H9 (cell line): ENCODE data around the gene DIS3L2. TPM values are rescaled to one million over a fixed set of nuclear protein-coding genes. Genes with fewer than 3 reads are reported as not detected.

Experiments used
- DNase-seq: peaks from one replicate; pipeline ENCODE4 v3.0.0-alpha.2; 2017
- H2AFZ ChIP-seq: one replicate; pipeline ENCODE4 v1.6.1; 2013; ENCODE audit warnings: mild to moderate bottlenecking, low read length, control low read depth, moderate library complexity
- H2AK5ac ChIP-seq: 2 replicates; pipeline ENCODE4 v1.6.1; 2013; ENCODE audit warnings: low read length, control low read depth, mixed read lengths; ENCODE audit not compliant: insufficient read length
- H2BK120ac ChIP-seq: one replicate; pipeline ENCODE4 v1.6.1; 2013; ENCODE audit warnings: low read depth, mild to moderate bottlenecking, low read length, control low read depth, inconsistent platforms; ENCODE audit not compliant: poor library complexity, severe bottlenecking
- H2BK12ac ChIP-seq: 2 replicates; pipeline ENCODE4 v1.6.1; 2013; ENCODE audit warnings: low read length, control low read depth, mixed read lengths, low read depth; ENCODE audit not compliant: insufficient read length
- H2BK15ac ChIP-seq: 2 replicates; pipeline ENCODE4 v1.6.1; 2013; ENCODE audit warnings: low read depth, low read length, control low read depth
- H2BK20ac ChIP-seq: one replicate; pipeline ENCODE4 v1.6.1; 2013; ENCODE audit warnings: low read depth, mild to moderate bottlenecking, low read length, control low read depth, inconsistent platforms; ENCODE audit not compliant: poor library complexity, severe bottlenecking
- H2BK5ac ChIP-seq: 2 replicates; pipeline ENCODE4 v1.6.1; 2013; ENCODE audit warnings: low read length, control low read depth, mixed read lengths; ENCODE audit not compliant: insufficient read length
- H3K14ac ChIP-seq: 2 replicates; pipeline ENCODE4 v1.6.1; 2013; ENCODE audit warnings: low read length, control low read depth; ENCODE audit not compliant: insufficient read depth
- H3K18ac ChIP-seq: 2 replicates; pipeline ENCODE4 v1.6.1; 2013; ENCODE audit warnings: low read depth, mild to moderate bottlenecking, mixed read lengths, low read length, control low read depth; ENCODE audit not compliant: insufficient read length
- H3K23ac ChIP-seq: 2 replicates; pipeline ENCODE4 v1.6.1; 2013; ENCODE audit warnings: low read length, control low read depth, mixed read lengths, low read depth; ENCODE audit not compliant: insufficient read length
- H3K23me2 ChIP-seq: 2 replicates; pipeline ENCODE4 v1.6.1; 2013; ENCODE audit warnings: low read depth, mild to moderate bottlenecking, mixed read lengths, low read length, control low read depth; ENCODE audit not compliant: insufficient read length, poor library complexity, severe bottlenecking
- H3K27ac ChIP-seq: 2 replicates; pipeline ENCODE4 v1.5.1; 2013; ENCODE audit warnings: low read length, control low read depth, mixed read lengths, low read depth; ENCODE audit not compliant: insufficient read length
- H3K27me3 ChIP-seq: 2 replicates; pipeline ENCODE4 v1.6.1; 2013; ENCODE audit warnings: low read length, control low read depth, inconsistent platforms; ENCODE audit not compliant: insufficient read depth
- H3K4ac ChIP-seq: 2 replicates; pipeline ENCODE4 v1.6.1; 2013; ENCODE audit warnings: low read depth, mild to moderate bottlenecking, control low read depth, inconsistent platforms, low read length, moderate library complexity
- H3K4me1 ChIP-seq: 2 replicates; pipeline ENCODE4 v1.6.1; 2013; ENCODE audit warnings: low read length, control low read depth, inconsistent platforms; ENCODE audit not compliant: insufficient read depth
- H3K4me2 ChIP-seq: 2 replicates; pipeline ENCODE4 v1.6.1; 2013; ENCODE audit warnings: low read length, control low read depth, mixed read lengths; ENCODE audit not compliant: insufficient read length, insufficient read depth
- H3K56ac ChIP-seq: 2 replicates; pipeline ENCODE4 v1.6.1; 2013; ENCODE audit warnings: low read depth, mild to moderate bottlenecking, mixed read lengths, low read length, control low read depth; ENCODE audit not compliant: insufficient read length
- H3K79me1 ChIP-seq: 2 replicates; pipeline ENCODE4 v1.6.1; 2013; ENCODE audit warnings: low read depth, mild to moderate bottlenecking, moderate library complexity, low read length, control low read depth, inconsistent platforms; ENCODE audit not compliant: insufficient read depth, poor library complexity, severe bottlenecking
- H3K79me2 ChIP-seq: 2 replicates; pipeline ENCODE4 v1.6.1; 2013; ENCODE audit warnings: low read length, control low read depth, inconsistent platforms; ENCODE audit not compliant: insufficient read depth
- H3K9ac ChIP-seq: 2 replicates; pipeline ENCODE4 v1.6.1; 2013; ENCODE audit warnings: low read length, control low read depth, mixed read lengths; ENCODE audit not compliant: insufficient read length; ENCODE audit errors: extremely low read depth
- H3K9me3 ChIP-seq: one replicate; pipeline ENCODE4 v1.6.1; 2013; ENCODE audit warnings: low read depth, low read length, inconsistent platforms; ENCODE audit not compliant: control insufficient read depth
- H3T11ph ChIP-seq: one replicate; pipeline ENCODE4 v1.6.1; 2013; ENCODE audit warnings: mild to moderate bottlenecking, low read length, control low read depth, inconsistent platforms
- H4K20me1 ChIP-seq: one replicate; pipeline ENCODE4 v1.6.1; 2013; ENCODE audit not compliant: control insufficient read depth, insufficient read length, insufficient read depth
- H4K5ac ChIP-seq: 2 replicates; pipeline ENCODE4 v1.6.1; 2013; ENCODE audit warnings: low read depth, mild to moderate bottlenecking, mixed read lengths, low read length, control low read depth; ENCODE audit not compliant: insufficient read length
- H4K8ac ChIP-seq: replicated peaks from 2 replicates; pipeline ENCODE4 v1.6.1; 2013; ENCODE audit warnings: low read length, control low read depth, mixed read lengths, low read depth; ENCODE audit not compliant: insufficient read length
- H4K91ac ChIP-seq: 2 replicates; pipeline ENCODE4 v1.6.1; 2013; ENCODE audit warnings: low read depth, mild to moderate bottlenecking, moderate library complexity, mixed read lengths, low read length, control low read depth; ENCODE audit not compliant: insufficient read length
- H3K27ac Mint-ChIP-seq, 3 experiments: 2 replicates in 2 of 3; 3 replicates in 1 of 3; pipeline ENCODE4 v1.8.0; 2020 to 2021; ENCODE audit warnings: mixed read lengths in 3 of 3, mild to moderate bottlenecking in 1 of 3, moderate library complexity in 1 of 3
- H3K27me3 Mint-ChIP-seq: 2 replicates; pipeline ENCODE4 v1.8.0; 2021; ENCODE audit warnings: low read depth, mild to moderate bottlenecking, moderate library complexity, mixed read lengths
- H3K36me3 Mint-ChIP-seq, 3 experiments: 2 replicates in 2 of 3; 3 replicates in 1 of 3; pipeline ENCODE4 v1.8.0; 2020 to 2021; ENCODE audit warnings: low read depth in 3 of 3, mixed read lengths in 3 of 3; ENCODE audit not compliant: insufficient read depth in 1 of 3
- H3K4me1 Mint-ChIP-seq, 2 experiments: 2 replicates each; pipeline ENCODE4 v1.8.0; 2020; ENCODE audit warnings: mixed read lengths in 2 of 2
- H3K4me3 Mint-ChIP-seq, 2 experiments: 2 replicates in 1 of 2; 3 replicates in 1 of 2; pipeline ENCODE4 v1.8.0; 2020 to 2021; ENCODE audit warnings: mild to moderate bottlenecking in 2 of 2, mixed read lengths in 2 of 2, moderate library complexity in 1 of 2
- H3K9me3 Mint-ChIP-seq, 2 experiments: 2 replicates in 1 of 2; 3 replicates in 1 of 2; pipeline ENCODE4 v1.8.0; 2020; ENCODE audit warnings: mild to moderate bottlenecking in 2 of 2, mixed read lengths in 2 of 2, moderate library complexity in 1 of 2
- CTCF ChIP-seq: fragments of 200-600 bp; sonication (generic); conservative IDR thresholded peaks from 3 replicates; pipeline ENCODE4 v1.8.0; 2021; ENCODE audit warnings: antibody characterized with exemption, mild to moderate bottlenecking
- WGBS: extraction: QIAGEN DNeasy Blood & Tissue Kit; methylation state at CpG from one replicate; pipeline ENCODE4 v1.1.7; 2013; ENCODE audit warnings: missing lambda C conversion rate, low lambda C conversion rate, mixed read lengths; ENCODE audit not compliant: insufficient read length; ENCODE audit errors: extremely low coverage; 5-methylcytosine and 5-hydroxymethylcytosine counted together
- total RNA-seq: library from RNA; stranded (reverse); gene quantifications from 2 replicates; pipeline ENCODE4 v1.2.1, GENCODE V29; 2021

DIS3L2 gene
- total RNA-seq, 1 experiment from 2014 or later: 28.1 TPM

- no peaks in the 10 kb centered on the region for H3K9me3 ChIP-seq
- no peaks in the 10 kb centered on the region for H3K9me3 Mint-ChIP-seq
- no peak overlapping the region for H4K91ac ChIP-seq
- H3K27me3 Mint-ChIP-seq: no peaks in the 10 kb centered on the region
- no peak overlapping the region for H3K27ac ChIP-seq
- no peaks in the 10 kb centered on the region; a peak in 1 of 7 replicates for H3K36me3 Mint-ChIP-seq
- WGBS: no CpG with 5 or more reads among the region's 2 CpGs
- no peak overlapping the region for H3K9ac ChIP-seq
- no peak overlapping the region for H2BK120ac ChIP-seq
- H3K4me2 ChIP-seq: no peak overlapping the region
- H2AFZ ChIP-seq: no peak overlapping the region
- H2AK5ac ChIP-seq: no peak overlapping the region
- H3K18ac ChIP-seq: no peak overlapping the region
- no peak for TF ChIP-seq CTCF
- no peaks in the 10 kb centered on the region for H3K27me3 ChIP-seq
- no peaks in the 10 kb centered on the region for H3K23me2 ChIP-seq
- peaks cover 4% of the 10 kb centered on the region; the same call in 1 of the 2 replicates for H3K4me1 ChIP-seq
- no peak overlapping the region for H4K8ac ChIP-seq
- H3K23ac ChIP-seq: no peak overlapping the region
- no peak overlapping the region for H3K27ac Mint-ChIP-seq
- no peaks in the 10 kb centered on the region for H3K79me1 ChIP-seq
- no peak overlapping the region for H3K4ac ChIP-seq
- no peak overlapping the region for H4K5ac ChIP-seq
- no peak overlapping the region for H3T11ph ChIP-seq
- no peaks in the 10 kb centered on the region for H4K20me1 ChIP-seq
- no peak overlapping the region for H2BK15ac ChIP-seq
- H3K4me3 Mint-ChIP-seq: no peak overlapping the region
- no peak for DNase-seq
- H3K14ac ChIP-seq: no peak overlapping the region
- H3K56ac ChIP-seq: no peak overlapping the region
- no peaks in the 10 kb centered on the region for H3K79me2 ChIP-seq
- H2BK5ac ChIP-seq: no peak overlapping the region
- peaks cover 11 to 13% of the 10 kb centered on the region in 2 experiments for H3K4me1 Mint-ChIP-seq
- H2BK20ac ChIP-seq: no peak overlapping the region
- H2BK12ac ChIP-seq: no peak overlapping the region
Observed at GRCh38 chr2:232042911-232043574, 81.5 kb downstream of the DIS3L2 start.
